ENCODE results near the gene RNASE1.
"Not testable (repeated sequence)": the region's sequence is repeated elsewhere in the genome, so short reads cannot be mapped to it uniquely, and the experiment has no call there.

The RNASE1 gene

DNA sequence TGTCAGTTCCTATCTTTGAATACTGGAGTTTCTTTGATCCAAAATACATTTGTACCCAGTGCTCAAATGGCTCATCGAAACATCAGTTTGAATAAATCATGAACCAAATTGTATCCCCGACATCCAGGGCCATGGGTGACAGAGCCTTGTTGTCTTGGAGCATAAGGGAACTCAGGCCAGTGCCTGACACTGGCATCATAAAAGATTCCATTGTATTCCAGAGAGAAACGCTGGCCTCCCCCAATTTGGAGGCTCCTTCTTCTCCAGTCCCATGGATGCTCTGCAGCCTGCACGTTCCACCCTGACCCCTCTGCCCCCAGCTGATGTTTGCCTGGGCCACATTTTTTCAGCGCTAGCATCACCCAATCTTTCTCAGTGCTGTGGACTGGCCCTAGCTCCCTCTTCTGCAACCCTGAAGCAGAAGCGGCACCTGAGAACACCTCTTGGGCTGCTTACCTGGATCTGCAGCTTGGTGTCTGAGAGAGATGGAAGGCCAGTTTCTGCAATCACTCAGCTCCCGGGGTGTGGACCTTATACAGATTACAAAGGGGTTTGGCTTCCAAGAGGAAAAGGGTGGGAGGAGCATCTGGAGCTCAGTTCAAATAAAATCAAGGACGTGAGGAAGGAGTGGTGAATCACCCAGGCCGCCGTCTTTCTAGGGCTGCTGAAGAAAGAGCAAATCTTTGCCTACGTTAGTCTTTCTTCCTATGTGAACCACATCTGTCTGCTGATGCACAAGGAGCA, at the start of gene RNASE1:
TSS of gene RNASE1 (minus strand) at position 504 of the 744 bp plus-strand sequence. CDS start 776 bp downstream, outside the sequence.
- no peak for TF ChIP-seq JUND (IDR thresholded peaks at IDR 0.05; ENCODE audit: low read depth)
- no peak for DNase-seq (ENCODE audit: low read depth in 1 of 2, low spot score in 1 of 2)
- in situ Hi-C loops (cut with HindIII; ENCODE audit: low pct_unique_long_range_greater_than_20kb, low sequenced_read_pairs) = no loop called here

DNA sequence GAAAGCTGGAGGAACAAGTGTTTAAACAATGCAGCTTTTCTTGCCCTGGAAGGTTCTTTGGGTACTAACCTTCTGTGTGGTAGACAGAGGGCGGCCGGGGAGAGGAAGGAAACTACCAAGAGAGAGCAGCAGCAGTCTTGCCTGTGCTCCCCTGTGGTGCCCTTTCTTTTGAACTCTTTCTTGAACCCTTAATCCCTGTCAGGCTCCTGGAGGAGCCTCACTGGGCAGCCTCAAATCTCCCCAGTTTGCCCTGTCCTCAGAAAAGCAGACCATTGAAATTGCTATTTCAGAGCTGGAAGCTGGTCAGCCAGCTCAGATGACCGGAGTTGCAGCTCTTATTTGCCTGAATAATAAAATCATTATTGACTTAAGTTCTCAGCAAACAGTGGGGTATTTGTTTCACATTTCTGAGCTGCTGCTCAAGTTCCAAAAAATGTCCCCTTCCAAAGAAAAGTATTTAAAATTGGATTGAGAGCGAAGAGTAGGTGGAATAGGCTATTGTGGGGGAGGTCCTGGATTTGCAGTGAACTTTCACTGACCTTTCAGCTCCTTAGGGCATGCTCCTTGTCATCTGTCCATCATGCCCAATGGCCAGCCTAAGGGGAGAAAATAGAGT, 46.4 kb upstream of the RNASE1 start:
- TF ChIP-seq JUND (IDR thresholded peaks at IDR 0.05; ENCODE audit: low read depth) = no peak
- DNase-seq (ENCODE audit: low read depth in 1 of 2, low spot score in 1 of 2) = peak; percentile 26 to 60
- in situ Hi-C loops (cut with HindIII; ENCODE audit: low pct_unique_long_range_greater_than_20kb, low sequenced_read_pairs) = no loop called here

DNA sequence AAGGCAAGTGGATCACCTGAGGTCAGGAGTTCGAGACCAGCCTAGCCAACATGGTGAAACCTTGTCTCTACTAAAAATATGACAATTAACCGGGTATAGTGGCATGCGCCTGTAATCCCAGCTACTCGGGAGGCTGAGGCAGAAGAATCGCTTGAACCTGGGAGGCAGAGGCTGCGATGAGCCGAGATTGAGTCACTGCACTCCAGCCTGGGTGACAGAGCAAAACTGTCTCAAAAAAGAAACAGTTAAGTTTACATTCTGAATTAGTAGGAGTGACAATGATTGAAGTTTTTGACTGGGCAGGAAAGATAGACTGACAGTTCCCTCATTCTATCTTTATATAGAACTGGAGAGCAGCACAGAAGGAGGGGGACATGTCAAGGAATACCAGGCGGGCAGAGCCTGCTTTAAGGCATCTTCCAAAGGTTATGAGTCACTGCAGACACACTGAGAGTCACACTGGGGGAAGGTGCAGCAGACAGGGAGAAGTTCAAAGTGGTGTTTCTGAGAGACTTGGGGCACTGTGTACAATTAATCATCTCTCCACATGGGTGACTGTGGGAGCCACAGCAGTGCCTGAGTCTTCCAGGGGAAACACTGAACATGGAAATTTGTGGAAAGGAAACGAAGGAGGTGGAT, 45.8 kb upstream of the RNASE1 start:
- in situ Hi-C loops (cut with HindIII; ENCODE audit: low pct_unique_long_range_greater_than_20kb, low sequenced_read_pairs) = no loop called here
- DNase-seq (ENCODE audit: low read depth in 1 of 2, low spot score in 1 of 2) = peak in 1 of 2 experiments; percentile 58
- no peak for TF ChIP-seq JUND (IDR thresholded peaks at IDR 0.05; ENCODE audit: low read depth)

DNA sequence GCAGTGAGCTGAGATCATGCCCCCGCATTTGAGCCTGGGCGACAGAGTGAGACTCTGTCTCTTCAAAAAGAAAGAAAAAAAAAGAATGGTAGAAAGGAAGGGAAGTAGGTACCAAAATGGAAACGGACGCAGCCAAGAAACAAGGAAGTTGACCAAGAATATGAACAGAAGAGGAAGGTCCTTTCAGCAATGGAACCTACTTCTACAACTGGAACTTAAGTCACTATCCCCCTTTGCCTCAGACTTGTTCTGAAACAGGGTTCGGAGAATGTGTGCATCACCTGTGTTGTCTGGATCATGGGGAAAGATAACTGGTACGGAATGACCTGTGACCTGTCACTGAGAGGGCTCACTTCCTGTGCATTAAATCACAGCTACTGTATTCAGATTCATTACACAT, 43.9 kb upstream of the RNASE1 start:
- in situ Hi-C loops (cut with HindIII; ENCODE audit: low pct_unique_long_range_greater_than_20kb, low sequenced_read_pairs) = no loop called here
- TF ChIP-seq JUND (IDR thresholded peaks at IDR 0.05; ENCODE audit: low read depth) = no peak
- no peak for DNase-seq (ENCODE audit: low read depth in 1 of 2, low spot score in 1 of 2)

DNA sequence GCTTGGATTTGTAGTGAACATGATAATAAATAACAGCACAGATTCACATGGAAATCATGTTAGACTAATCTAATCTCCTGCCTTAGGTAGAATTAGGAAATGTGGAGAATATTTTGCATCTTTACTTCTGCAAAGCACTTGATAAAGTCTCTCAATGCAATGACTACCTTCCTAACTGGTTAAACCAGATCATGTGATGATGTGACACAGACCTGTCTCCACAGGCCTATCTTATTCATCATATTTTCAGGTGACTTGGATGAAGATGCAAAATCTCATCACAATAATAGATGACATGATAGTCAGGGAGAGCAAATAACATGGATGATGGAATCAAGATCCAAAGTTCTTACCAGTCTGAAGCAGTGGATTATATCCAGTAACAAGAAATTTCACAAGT, 38.5 kb upstream of the RNASE1 start:
- DNase-seq (ENCODE audit: low read depth in 1 of 2, low spot score in 1 of 2) = no peak
- no peak for TF ChIP-seq JUND (IDR thresholded peaks at IDR 0.05; ENCODE audit: low read depth)
- in situ Hi-C loops (cut with HindIII; ENCODE audit: low pct_unique_long_range_greater_than_20kb, low sequenced_read_pairs) = no loop called here

DNA sequence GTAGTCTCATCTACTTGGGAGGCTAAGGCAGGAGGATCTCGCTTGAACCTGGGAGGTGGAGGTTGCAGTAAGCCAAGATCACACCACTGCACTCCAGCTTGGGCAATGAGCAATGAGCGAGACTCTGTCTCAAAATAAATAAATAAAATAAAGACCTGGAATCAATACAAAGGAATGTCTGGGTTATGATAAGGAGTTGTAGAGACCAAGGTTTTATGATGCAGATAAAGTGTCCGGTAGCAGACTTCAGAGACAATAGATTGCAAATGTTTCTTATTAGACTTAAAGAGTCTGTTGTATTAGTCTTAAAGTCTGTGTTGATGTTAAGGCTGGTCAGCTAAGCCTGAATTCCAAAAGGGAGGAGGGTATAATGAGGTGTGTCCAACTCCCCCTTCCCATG, 35.2 kb upstream of the RNASE1 start:
- DNase-seq (ENCODE audit: low read depth in 1 of 2, low spot score in 1 of 2) = no peak
- TF ChIP-seq JUND (IDR thresholded peaks at IDR 0.05; ENCODE audit: low read depth) = no peak
- in situ Hi-C loops (cut with HindIII; ENCODE audit: low pct_unique_long_range_greater_than_20kb, low sequenced_read_pairs) = no loop called here

DNA sequence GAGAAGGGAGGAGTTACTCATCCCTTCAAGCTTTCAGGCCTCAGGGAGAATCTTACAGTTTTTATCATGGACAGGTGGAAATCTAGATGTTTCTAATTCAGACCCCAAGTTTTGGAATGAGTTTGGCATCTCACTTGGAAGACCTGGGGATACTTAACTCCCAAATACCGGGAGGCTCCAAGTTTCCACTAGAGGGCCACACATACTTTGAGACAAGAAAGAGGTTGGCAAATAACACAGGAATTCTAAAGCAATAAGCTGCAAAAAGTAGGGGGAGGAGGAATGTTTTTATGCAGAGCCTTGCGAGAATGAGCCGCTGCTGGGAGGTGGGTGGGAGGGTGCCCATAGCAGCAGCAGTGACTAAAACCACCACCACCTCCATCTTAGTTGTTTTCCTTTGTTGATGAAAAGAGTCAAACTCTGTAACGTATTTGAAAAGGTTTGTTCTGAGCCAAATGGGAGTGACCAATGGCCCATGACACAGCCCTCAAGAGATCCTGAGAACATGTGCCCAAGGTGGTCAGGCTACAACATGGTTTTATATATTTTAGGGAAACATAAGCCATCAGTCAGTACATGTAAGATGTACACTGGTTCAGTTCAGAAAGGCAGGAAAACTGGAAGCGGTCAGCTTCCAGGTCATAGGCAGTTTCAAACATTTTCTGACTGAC, 34.2 kb upstream of the RNASE1 start:
- DNase-seq (ENCODE audit: low read depth in 1 of 2, low spot score in 1 of 2) = peak; percentile 58 to 79
- TF ChIP-seq JUND (IDR thresholded peaks at IDR 0.05; ENCODE audit: low read depth) = no peak
- in situ Hi-C loops (cut with HindIII; ENCODE audit: low pct_unique_long_range_greater_than_20kb, low sequenced_read_pairs) = no loop called here

DNA sequence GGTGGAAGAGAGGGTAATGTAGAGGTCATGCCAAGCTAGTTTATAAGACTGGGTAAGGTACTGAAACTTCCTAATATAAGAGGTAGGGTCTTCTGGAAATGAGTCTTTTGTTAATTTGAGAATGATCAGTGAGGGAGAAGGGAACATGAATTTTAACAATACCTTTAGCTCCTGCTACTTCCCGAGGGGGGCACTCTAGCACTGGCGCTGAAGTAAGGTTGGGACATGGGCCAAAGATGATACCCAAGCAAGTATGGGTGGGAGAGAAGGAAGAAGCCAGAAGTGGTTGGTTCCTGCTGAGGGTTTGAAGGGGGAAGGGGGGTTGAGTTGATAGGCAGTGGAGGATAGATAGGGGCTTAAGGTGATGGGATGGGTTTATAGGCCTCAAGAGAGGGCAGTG, 32.3 kb upstream of the RNASE1 start:
- no peak for TF ChIP-seq JUND (IDR thresholded peaks at IDR 0.05; ENCODE audit: low read depth)
- in situ Hi-C loops (cut with HindIII; ENCODE audit: low pct_unique_long_range_greater_than_20kb, low sequenced_read_pairs) = no loop called here
- DNase-seq (ENCODE audit: low read depth in 1 of 2, low spot score in 1 of 2) = no peak

DNA sequence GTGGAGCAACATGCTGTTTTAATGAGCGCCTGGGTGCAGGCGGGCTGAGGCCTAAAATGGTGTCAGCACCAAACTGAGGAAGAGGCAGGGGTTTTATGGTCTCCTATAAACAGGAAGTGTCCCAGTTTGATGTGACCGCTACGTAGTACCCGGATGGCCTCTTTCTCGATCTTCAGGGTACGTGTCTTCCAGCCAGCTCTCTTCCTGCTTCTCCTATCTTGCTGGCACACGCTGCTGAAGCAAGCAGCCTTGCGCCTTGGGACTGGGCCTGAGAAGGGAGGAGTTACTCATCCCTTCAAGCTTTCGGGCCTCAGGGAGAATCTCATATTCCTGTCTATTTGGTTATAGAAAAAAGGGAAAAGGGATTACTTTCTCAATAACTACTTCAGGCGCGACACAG, 28.2 kb upstream of the RNASE1 start:
- in situ Hi-C loops (cut with HindIII; ENCODE audit: low pct_unique_long_range_greater_than_20kb, low sequenced_read_pairs) = no loop called here
- TF ChIP-seq JUND (IDR thresholded peaks at IDR 0.05; ENCODE audit: low read depth) = no peak
- DNase-seq (ENCODE audit: low read depth in 1 of 2, low spot score in 1 of 2) = no peak

DNA sequence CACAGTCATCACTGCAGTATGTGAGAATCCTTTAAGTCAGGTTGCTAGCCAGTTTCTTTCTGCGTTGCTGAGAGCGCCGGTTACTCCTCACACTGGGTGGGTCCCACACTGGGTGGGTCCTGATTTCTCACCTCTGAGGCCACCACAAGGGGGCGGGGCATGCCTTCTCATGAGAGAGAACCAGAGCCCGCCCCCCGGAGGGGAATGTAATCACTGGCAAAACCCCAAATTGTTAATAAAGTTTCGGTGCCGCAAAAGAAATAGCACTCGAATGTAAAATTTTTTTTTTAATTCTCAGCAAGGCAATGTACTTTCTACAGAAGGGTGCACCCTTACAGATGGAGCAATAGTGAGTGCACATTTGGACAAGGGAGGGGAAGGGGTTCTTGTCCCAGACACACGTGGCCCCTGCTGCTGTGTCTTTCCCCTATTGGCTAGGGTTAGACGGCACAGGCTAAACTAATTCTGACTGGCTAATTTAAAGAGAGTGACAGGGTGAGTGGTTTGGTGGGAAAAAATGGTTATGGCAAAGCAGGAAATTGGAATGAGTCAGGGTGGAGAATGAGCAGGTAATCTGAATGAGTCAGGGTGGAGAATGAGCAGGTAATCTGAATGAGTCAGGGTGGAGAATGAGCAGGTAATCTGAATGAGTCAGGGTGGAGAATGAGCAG, 25.5 kb upstream of the RNASE1 start:
- in situ Hi-C loops (cut with HindIII; ENCODE audit: low pct_unique_long_range_greater_than_20kb, low sequenced_read_pairs); DNase-seq (ENCODE audit: low read depth in 1 of 2, low spot score in 1 of 2): not testable (repeated sequence)

DNA sequence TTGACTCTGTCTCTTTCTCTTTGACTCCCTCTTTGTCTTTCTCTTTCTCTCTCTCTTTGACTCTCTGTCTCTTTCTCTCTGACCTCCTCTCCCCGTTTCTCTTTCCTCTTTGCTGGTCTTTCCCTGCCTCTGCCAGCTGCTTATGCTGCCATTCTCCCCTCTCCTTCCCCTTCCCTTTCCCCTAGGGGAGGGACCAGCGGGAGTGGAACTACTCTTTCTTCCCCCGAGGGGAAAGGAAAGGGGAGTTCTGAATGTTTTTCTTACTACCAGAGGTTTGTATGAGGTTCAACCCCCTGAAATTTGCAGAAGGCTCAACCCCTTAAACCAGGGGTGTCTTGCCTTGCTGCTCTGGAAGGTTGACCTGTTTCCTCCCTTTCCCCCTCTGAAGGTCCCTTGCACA, 24.7 kb upstream of the RNASE1 start:
- in situ Hi-C loops (cut with HindIII; ENCODE audit: low pct_unique_long_range_greater_than_20kb, low sequenced_read_pairs) = no loop called here
- TF ChIP-seq JUND (IDR thresholded peaks at IDR 0.05; ENCODE audit: low read depth) = no peak
- DNase-seq (ENCODE audit: low read depth in 1 of 2, low spot score in 1 of 2) = no peak

DNA sequence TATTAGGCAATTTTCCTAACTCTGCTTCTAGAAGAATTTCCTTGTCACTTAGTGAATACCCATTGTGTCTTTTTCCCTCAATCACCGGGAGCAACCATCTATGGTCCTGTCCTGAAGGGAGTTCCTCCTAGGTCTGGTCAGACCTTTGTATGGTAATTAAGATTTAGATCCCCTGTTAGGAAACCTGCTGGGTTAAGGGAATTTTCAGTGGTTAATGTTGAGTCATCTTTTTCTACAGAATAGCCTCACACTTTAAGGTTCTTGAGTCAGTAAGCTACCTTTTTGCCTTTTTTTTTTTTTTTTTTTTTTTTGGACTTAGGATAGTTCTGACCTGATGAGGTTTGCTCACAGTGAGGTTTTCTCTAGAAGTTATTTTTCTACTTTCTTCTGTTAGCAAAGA, 24.0 kb upstream of the RNASE1 start:
- in situ Hi-C loops (cut with HindIII; ENCODE audit: low pct_unique_long_range_greater_than_20kb, low sequenced_read_pairs); DNase-seq (ENCODE audit: low read depth in 1 of 2, low spot score in 1 of 2): not testable (repeated sequence)

Measured in T47D (cell line).